Measurements from ENCODE around the gene ATXN2L.

ATXN2L gene

GRCh38 chr16:28829747-28830146, 6.9 kb downstream of the ATXN2L start:
- Histone ChIP-seq H3K36me3 (ENCODE audit: control insufficient read depth in 2 of 2, insufficient read depth in 1 of 2, low read length in 2 of 2) (peaks cover 89 to 100% of the 10 kb centered on the region in 2 experiments), H3K27ac (ENCODE audit: extremely low read depth, low read depth, low read length) (no peak overlapping the region), H3K4me1 (ENCODE audit: control insufficient read depth, insufficient read depth, low read length) (peaks cover 6% of the 10 kb centered on the region; the same call in 1 of the 2 replicates), H3K4me3 (ENCODE audit: low read depth, low read length) (no peak overlapping the region), H3K9me3 (ENCODE audit: control insufficient read depth, insufficient read depth, low read depth, low read length) (no peaks in the 10 kb centered on the region)
- ChIA-PET POLR2A (interaction anchor here (0.6 to 1.5 kb wide), 4 partner anchors 9 to 189 kb away, joined by 3 to 4 read pairs (median 3); partner anchors contain the start of gene TUFM), CTCF (interaction anchor here (0.5 kb wide), 1 partner anchor 10 kb away, joined by 4 read pairs; no protein-coding TSS in a partner anchor)
- TF ChIP-seq ZNF521 (tag by site-specific recombination; IDR thresholded peaks at IDR 0.05) (no peak), ZNF280D (tag by site-specific recombination; IDR thresholded peaks at IDR 0.05) (no peak), ZNF776 (tag by site-specific recombination; IDR thresholded peaks at IDR 0.05; ENCODE audit: borderline replicate concordance) (no peak), ZNF23 (tag by site-specific recombination; IDR thresholded peaks at IDR 0.05; ENCODE audit: borderline replicate concordance) (no peak), ZNF558 (tag by site-specific recombination; IDR thresholded peaks at IDR 0.05) (no peak), ZBTB6 (tag by site-specific recombination; IDR thresholded peaks at IDR 0.05) (no peak), ZNF24 (tag by site-specific recombination; IDR thresholded peaks at IDR 0.05) (no peak), ZNF670 (tag by site-specific recombination; IDR thresholded peaks at IDR 0.05; ENCODE audit: low read depth) (no peak), ZFP3 (tag by site-specific recombination; IDR thresholded peaks at IDR 0.05; ENCODE audit: low read depth) (no peak), ZNF324 (tag by site-specific recombination; IDR thresholded peaks at IDR 0.05) (no peak), ZNF133 (tag by site-specific recombination; IDR thresholded peaks at IDR 0.05) (no peak), ZNF214 (tag by site-specific recombination; IDR thresholded peaks at IDR 0.05; ENCODE audit: borderline replicate concordance) (no peak), ZNF555 (tag by site-specific recombination; conservative IDR thresholded peaks at IDR 0.05) (no peak), KLF9 (tag by site-specific recombination; IDR thresholded peaks at IDR 0.05; ENCODE audit: low read depth) (no peak), ZNF654 (tag by site-specific recombination; IDR thresholded peaks at IDR 0.05; ENCODE audit: low read depth) (no peak), ZBTB10 (tag by site-specific recombination; IDR thresholded peaks at IDR 0.05) (no peak), ZNF560 (tag by site-specific recombination; IDR thresholded peaks at IDR 0.05; ENCODE audit: borderline replicate concordance) (no peak), ZBTB17 (tag by site-specific recombination; IDR thresholded peaks at IDR 0.05) (no peak), ZNF658 (tag by site-specific recombination; IDR thresholded peaks at IDR 0.05) (no peak), ZBTB7A (tag by site-specific recombination; IDR thresholded peaks at IDR 0.05; ENCODE audit: low read depth) (no peak)
